Dermis microvascular lymphatic vessel endothelial cell (primary cell): ENCODE data around the gene EIF4A3. TPM values are rescaled to one million over a fixed set of nuclear protein-coding genes. Genes with fewer than 3 reads are reported as not detected.
"Not testable (repeated sequence)": the region's sequence is repeated elsewhere in the genome, so short reads cannot be mapped to it uniquely, and the experiment has no call there.

Source experiments
- DNase-seq, 2 donors: peaks; one replicate each; pipeline versions ENCODE4 v3.0.0 to v3.0.0-alpha.2; 2010; ENCODE audit warnings: low read depth in 2 of 2
- total RNA-seq: library from RNA; depleted of rRNA; stranded (reverse); fragments of >200 nt; gene quantifications from 2 replicates; pipeline ENCODE4 v1.2.1, GENCODE V29; 2014

Gene EIF4A3
- total RNA-seq, 1 donor from 2014 or later, result 88.3 TPM

GRCh38 chr17:80101011-80101945, 45.6 kb downstream of the EIF4A3 start, which contains the start of gene GAA:
Gene GAA, plus strand, starts transcription at chr17:80101581. Its CDS starts 3,006 bp downstream, at chr17:80104587.
- peak; percentile 61 to 85 for DNase-seq

- DNase-seq, result no peak
Observed at GRCh38 chr17:80100035-80100323, 46.9 kb downstream of the EIF4A3 start.

- no peak for DNase-seq
Observed at GRCh38 chr17:80099291-80100034, 47.5 kb downstream of the EIF4A3 start.

GRCh38 chr17:80097844-80098691, 48.9 kb downstream of the EIF4A3 start:
- DNase-seq, result no peak

GRCh38 chr17:80097127-80097621, 49.8 kb downstream of the EIF4A3 start:
- no peak for DNase-seq

GRCh38 chr17:80096561-80097021, 50.3 kb downstream of the EIF4A3 start:
- DNase-seq, result no peak

GRCh38 chr17:80095844-80096475, 51.0 kb downstream of the EIF4A3 start:
- DNase-seq, result no peak

GRCh38 chr17:80095038-80095843, 51.7 kb downstream of the EIF4A3 start:
- no peak for DNase-seq

- DNase-seq, result no peak
Observed at GRCh38 chr17:80092959-80093358, 54.0 kb downstream of the EIF4A3 start.

GRCh38 chr17:80091376-80091775, 55.6 kb downstream of the EIF4A3 start:
- no peak for DNase-seq

GRCh38 chr17:80090164-80090563, 56.8 kb downstream of the EIF4A3 start:
- not testable (repeated sequence) for DNase-seq

GRCh38 chr17:80089762-80090161, 57.2 kb downstream of the EIF4A3 start:
- no peak for DNase-seq

- no peak for DNase-seq
Observed at GRCh38 chr17:80087346-80088265, 59.3 kb downstream of the EIF4A3 start.

- no peak for DNase-seq
Observed at GRCh38 chr17:80086616-80087015, 60.3 kb downstream of the EIF4A3 start.

GRCh38 chr17:80086081-80086480, 60.8 kb downstream of the EIF4A3 start:
- no peak for DNase-seq

- no peak for DNase-seq
Observed at GRCh38 chr17:80084773-80085172, 62.2 kb downstream of the EIF4A3 start.
